Transverse colon (tissue), 4 donors: ENCODE data around the gene ASTL. TPM values are rescaled to one million over a fixed set of nuclear protein-coding genes. Genes with fewer than 3 reads are reported as not detected.

Experiments used
- DNase-seq: peaks from one replicate; pipeline ENCODE4 v3.0.0-alpha.2; 2019
- H3K27ac ChIP-seq, 4 donors: fragments of 200-600 bp; sonication (generic); 2 replicates each; pipeline ENCODE4 v1.5.1; 2016 to 2018; ENCODE audit warnings: inconsistent platforms in 4 of 4
- H3K27me3 ChIP-seq: fragments of 200-600 bp; sonication (generic); 2 replicates; pipeline ENCODE4 v1.5.1; 2017; ENCODE audit warnings: inconsistent platforms
- H3K36me3 ChIP-seq, 4 donors: fragments of 200-600 bp; sonication (generic); 2 replicates each; pipeline ENCODE4 v1.5.1; 2017 to 2019; ENCODE audit warnings: inconsistent platforms in 4 of 4
- H3K4me1 ChIP-seq, 4 donors: fragments of 200-600 bp; sonication (generic); 2 replicates each; pipeline ENCODE4 v1.5.1; 2017 to 2020; ENCODE audit warnings: inconsistent platforms in 4 of 4
- H3K4me3 ChIP-seq, 4 donors: fragments of 200-600 bp; sonication (generic); 1 replicate in 1 of 4; 2 replicates in 3 of 4; pipeline versions ENCODE4 v1.5.1 to v1.6.1; 2017 to 2019; ENCODE audit warnings: inconsistent platforms in 4 of 4
- H3K9me3 ChIP-seq, 2 donors: fragments of 200-600 bp; sonication (generic); 2 replicates each; pipeline ENCODE4 v1.5.1; 2017 to 2019; ENCODE audit warnings: inconsistent platforms in 2 of 2
- CTCF ChIP-seq, 5 experiments: fragments of 200-600 bp in 3 of 5; fragments of 450-650 bp in 2 of 5; sonication (generic) in 3 of 5; IDR thresholded peaks; 1 replicate in 2 of 5; 2 replicates in 3 of 5; pipeline ENCODE4 v1.5.1; 2016 to 2017; ENCODE audit warnings: antibody characterized with exemption in 5 of 5, inconsistent platforms in 3 of 5, mild to moderate bottlenecking in 2 of 5, moderate library complexity in 1 of 5
- EP300 ChIP-seq: sonication (generic); formaldehyde crosslinking; IDR thresholded peaks from one replicate; pipeline ENCODE4 v1.6.1; 2017; ENCODE audit warnings: antibody characterized with exemption, low read depth
- POLR2A ChIP-seq: fragments of 450-650 bp; IDR thresholded peaks from one replicate; pipeline ENCODE4 v1.6.1; 2016; ENCODE audit warnings: antibody characterized with exemption, mild to moderate bottlenecking, moderate library complexity
- POLR2AphosphoS5 ChIP-seq, 3 donors: sonication (generic); formaldehyde crosslinking; IDR thresholded peaks; one replicate each; pipeline ENCODE4 v1.6.1; 2016; ENCODE audit warnings: antibody characterized with exemption in 3 of 3
- WGBS, 2 donors: methylation state at CpG; one replicate each; pipeline ENCODE4 v1.1.5; 2018; ENCODE audit warnings: low coverage in 1 of 2; 5-methylcytosine and 5-hydroxymethylcytosine counted together
- in situ Hi-C, 4 donors: fragments of 200-750 bp; cut with MboI; loops; one replicate each; pipeline versions ENCODE4 v1.15.0 to v1.15.1; 2017; ENCODE audit warnings: low sequenced_read_pairs in 3 of 4, low pct_ligation_motif_present in 1 of 4, low pct_unique_long_range_greater_than_20kb in 1 of 4
- intact Hi-C: fragments of 100-400 bp; cut with DNase I; formaldehyde crosslinking; loops from one replicate; pipeline ENCODE4 v1.15.1; 2023; ENCODE audit warnings: low total_unique reads
- total RNA-seq, 4 donors: library from RNA; depleted of rRNA; stranded (reverse); fragments of >200 nt; gene quantifications; one replicate each; pipeline ENCODE4 v1.1.0, GENCODE V29; 2016

The ASTL gene
- total RNA-seq, 4 donors from 2014 or later = 0.95 TPM; not detected in 3

DNA sequence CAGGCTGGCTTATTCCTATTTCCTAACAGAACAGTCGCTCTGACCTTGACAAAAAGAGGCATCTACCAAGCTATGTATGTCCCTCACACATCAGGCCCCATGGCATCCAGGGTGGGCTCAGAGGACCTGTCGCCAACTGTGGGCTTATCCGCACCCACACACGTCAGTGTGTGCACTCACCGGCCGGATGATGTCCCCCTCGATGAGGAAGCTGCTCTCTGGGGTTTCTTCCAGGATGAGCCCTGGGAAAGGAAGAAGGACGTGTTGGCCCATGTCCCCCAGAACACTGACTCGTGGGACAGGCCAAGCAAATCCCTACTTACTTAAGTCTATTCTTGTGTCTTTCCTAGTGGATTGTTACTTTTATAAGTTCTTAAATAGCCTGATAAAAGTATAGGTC is 3.1 kb downstream of the ASTL start:
- 86 to 87% methylated on average over 7 to 9 of the region's 9 CpGs for WGBS, 2 donors
- H3K4me3 ChIP-seq = no peak overlapping the region
- TF ChIP-seq EP300 = no peak
- DNase-seq = no peak
- peaks cover 0 to 9% (median 2%) of the 10 kb centered on the region in 4 donors for H3K4me1 ChIP-seq
- H3K27me3 ChIP-seq = peaks cover 3% of the 10 kb centered on the region
- H3K36me3 ChIP-seq = no peaks in the 10 kb centered on the region
- H3K9me3 ChIP-seq = no peaks in the 10 kb centered on the region
- H3K27ac ChIP-seq = no peak overlapping the region
- in situ Hi-C loops (no loop called here), intact Hi-C loops (no loop called here)

DNA sequence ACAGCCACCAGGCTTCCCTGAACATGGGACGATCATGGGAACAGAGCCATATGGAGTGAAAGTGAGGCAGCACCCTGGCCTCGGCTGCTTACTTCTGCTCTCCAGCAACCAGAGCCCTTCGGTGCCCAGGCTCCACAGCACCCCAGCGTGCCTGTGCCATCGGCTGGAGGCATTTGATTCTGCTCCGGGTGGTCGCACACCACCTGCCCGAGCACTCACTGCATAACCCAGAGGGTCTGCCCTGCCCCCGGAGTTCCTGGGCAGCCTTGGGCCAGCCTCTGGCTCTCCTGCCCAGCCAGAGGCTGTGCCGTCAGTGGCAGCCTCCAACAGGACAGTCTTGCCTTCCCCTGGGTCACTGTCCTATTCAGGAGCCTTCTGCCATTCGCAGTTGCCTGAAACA is 3.9 kb downstream of the ASTL start:
- 81% methylated on average over 7 of the region's 11 CpGs; no CpG with 5 or more reads in 1 of the 2 donors for WGBS, 2 donors
- H3K27me3 ChIP-seq = peaks cover 3% of the 10 kb centered on the region
- intact Hi-C loops (no loop called here), in situ Hi-C loops (no loop called here)
- no peak overlapping the region for H3K27ac ChIP-seq
- no peak for DNase-seq
- no peak overlapping the region for H3K4me3 ChIP-seq
- no peaks in the 10 kb centered on the region for H3K36me3 ChIP-seq
- no peaks in the 10 kb centered on the region for H3K9me3 ChIP-seq
- peaks cover 0 to 9% (median 2%) of the 10 kb centered on the region in 4 donors for H3K4me1 ChIP-seq
- TF ChIP-seq EP300 (no peak), CTCF (IDR thresholded peaks at IDR 0.05) (no peak), POLR2A (no peak), POLR2AphosphoS5 (IDR thresholded peaks at IDR 0.05) (no peak)

- WGBS, 2 donors = 92% methylated on average over 20 of the region's 26 CpGs; no CpG with 5 or more reads in 1 of the 2 donors
- Histone ChIP-seq H3K27me3 (no peaks in the 10 kb centered on the region), H3K4me3 (no peak overlapping the region), H3K9me3 (no peaks in the 10 kb centered on the region), H3K27ac (no peak overlapping the region), H3K4me1 (no peaks in the 10 kb centered on the region), H3K36me3 (no peaks in the 10 kb centered on the region)
- in situ Hi-C loops (no loop called here), intact Hi-C loops (no loop called here)
- DNase-seq = no peak
- no peak for TF ChIP-seq POLR2A
- no peak for TF ChIP-seq POLR2AphosphoS5 (IDR thresholded peaks at IDR 0.05)
- TF ChIP-seq CTCF (IDR thresholded peaks at IDR 0.05) = no peak
- TF ChIP-seq EP300 = no peak
Measured at GRCh38 chr2:96131813-96132745, 6.2 kb downstream of the ASTL start.

GRCh38 chr2:96131152-96131812 is 7.0 kb downstream of the ASTL start:
- H3K27ac ChIP-seq = no peak overlapping the region
- WGBS, 2 donors = 74 to 84% methylated on average over 3 to 10 of the region's 10 CpGs
- no peaks in the 10 kb centered on the region for H3K36me3 ChIP-seq
- no peak for DNase-seq
- no peak for TF ChIP-seq CTCF (IDR thresholded peaks at IDR 0.05)
- TF ChIP-seq POLR2AphosphoS5 (IDR thresholded peaks at IDR 0.05) = no peak
- TF ChIP-seq POLR2A = no peak
- no peak for TF ChIP-seq EP300
- no peaks in the 10 kb centered on the region for H3K4me1 ChIP-seq
- H3K4me3 ChIP-seq = no peak overlapping the region
- H3K9me3 ChIP-seq = no peaks in the 10 kb centered on the region
- in situ Hi-C loops (no loop called here), intact Hi-C loops (no loop called here)
- no peaks in the 10 kb centered on the region for H3K27me3 ChIP-seq
